HEK293 (cell line): Measurements from ENCODE around the gene AMZ1.
A peak's percentile ranks its signal among the peaks of the same experiment; 100 is the strongest.

Experiments
- BCL11B ChIP-seq: fragments of 450-650 bp; formaldehyde crosslinking; IDR thresholded peaks from 2 replicates; pipeline ENCODE4 v1.5.1; 2016; ENCODE audit warnings: low read depth, missing biosample characterization, missing genetic modification characterization
- HIC1 ChIP-seq: fragments of 450-650 bp; formaldehyde crosslinking; IDR thresholded peaks from 2 replicates; pipeline ENCODE4 v1.5.1; 2016; ENCODE audit warnings: missing biosample characterization, missing genetic modification characterization
- HOXD13 ChIP-seq: sonication (generic); formaldehyde crosslinking; IDR thresholded peaks from 2 replicates; pipeline ENCODE4 v1.8.0; 2022; ENCODE audit warnings: missing genetic modification reagents, borderline replicate concordance
- KLF1 ChIP-seq: fragments of 450-650 bp; formaldehyde crosslinking; IDR thresholded peaks from 2 replicates; pipeline ENCODE4 v1.5.1; 2016; ENCODE audit warnings: missing biosample characterization, missing genetic modification characterization
- OSR2 ChIP-seq: fragments of 450-650 bp; formaldehyde crosslinking; IDR thresholded peaks from 2 replicates; pipeline ENCODE4 v1.5.1; 2016; ENCODE audit warnings: missing biosample characterization, missing genetic modification characterization
- SP7 ChIP-seq: fragments of 450-650 bp; formaldehyde crosslinking; IDR thresholded peaks from 2 replicates; pipeline ENCODE4 v1.5.1; 2016; ENCODE audit warnings: missing biosample characterization, missing genetic modification characterization
- TCF7L2 ChIP-seq: IDR thresholded peaks from 2 replicates; pipeline ENCODE4 v1.6.1; 2011; ENCODE audit warnings: low read depth, mild to moderate bottlenecking, inconsistent platforms, low read length, moderate library complexity, borderline replicate concordance
- YY1 ChIP-seq: fragments of 450-650 bp; formaldehyde crosslinking; IDR thresholded peaks from 2 replicates; pipeline ENCODE4 v1.5.1; 2018; ENCODE audit warnings: missing biosample characterization, missing genetic modification characterization
- ZBTB26 ChIP-seq: fragments of 450-650 bp; formaldehyde crosslinking; optimal IDR thresholded peaks from 2 replicates; pipeline ENCODE3; 2016; ENCODE audit warnings: missing biosample characterization, mild to moderate bottlenecking, missing genetic modification characterization
- ZNF114 ChIP-seq: fragments of 450-650 bp; formaldehyde crosslinking; IDR thresholded peaks from 2 replicates; pipeline ENCODE4 v1.5.0; 2017; ENCODE audit warnings: missing biosample characterization, missing genetic modification characterization
- ZNF132 ChIP-seq: fragments of 450-650 bp; formaldehyde crosslinking; IDR thresholded peaks from 2 replicates; pipeline ENCODE4 v1.5.1; 2017; ENCODE audit warnings: missing biosample characterization, missing genetic modification characterization, borderline replicate concordance
- ZNF146 ChIP-seq: fragments of 450-650 bp; formaldehyde crosslinking; IDR thresholded peaks from 2 replicates; pipeline ENCODE4 v1.5.1; 2016; ENCODE audit warnings: missing biosample characterization, missing genetic modification characterization
- ZNF169 ChIP-seq: fragments of 450-650 bp; formaldehyde crosslinking; IDR thresholded peaks from 2 replicates; pipeline ENCODE4 v1.5.1; 2016; ENCODE audit warnings: missing biosample characterization, missing genetic modification characterization
- ZNF239 ChIP-seq: fragments of 450-650 bp; formaldehyde crosslinking; IDR thresholded peaks from 2 replicates; pipeline ENCODE4 v1.5.1; 2016; ENCODE audit warnings: missing biosample characterization, missing genetic modification characterization
- ZNF324 ChIP-seq: fragments of 450-650 bp; formaldehyde crosslinking; IDR thresholded peaks from 2 replicates; pipeline ENCODE4 v1.5.1; 2016; ENCODE audit warnings: missing biosample characterization, missing genetic modification characterization
- ZNF600 ChIP-seq: fragments of 450-650 bp; formaldehyde crosslinking; IDR thresholded peaks from 2 replicates; pipeline ENCODE4 v1.5.1; 2016; ENCODE audit warnings: missing biosample characterization, missing genetic modification characterization
- ZNF639 ChIP-seq: fragments of 450-650 bp; formaldehyde crosslinking; IDR thresholded peaks from 2 replicates; pipeline ENCODE4 v1.5.1; 2016; ENCODE audit warnings: missing biosample characterization, missing genetic modification characterization
- ZNF664 ChIP-seq: fragments of 450-650 bp; formaldehyde crosslinking; IDR thresholded peaks from 2 replicates; pipeline ENCODE4 v1.5.1; 2016; ENCODE audit warnings: missing biosample characterization, missing genetic modification characterization
- ZNF701 ChIP-seq: fragments of 450-650 bp; formaldehyde crosslinking; IDR thresholded peaks from 2 replicates; pipeline ENCODE4 v1.5.1; 2016; ENCODE audit warnings: missing biosample characterization, missing genetic modification characterization
- ZNF707 ChIP-seq: fragments of 450-650 bp; formaldehyde crosslinking; IDR thresholded peaks from 2 replicates; pipeline ENCODE4 v1.5.1; 2016; ENCODE audit warnings: missing biosample characterization, missing genetic modification characterization
- ZNF792 ChIP-seq: fragments of 450-650 bp; formaldehyde crosslinking; IDR thresholded peaks from 2 replicates; pipeline ENCODE4 v1.5.1; 2016; ENCODE audit warnings: missing biosample characterization, missing genetic modification characterization
- ZSCAN30 ChIP-seq: fragments of 450-650 bp; IDR thresholded peaks from 2 replicates; pipeline ENCODE4 v1.5.1; 2018; ENCODE audit warnings: missing biosample characterization, mild to moderate bottlenecking, missing genetic modification characterization, moderate library complexity
- TF ChIP-seq, protein P1 (sequence below): fragments of 450-650 bp; formaldehyde crosslinking; IDR thresholded peaks from 2 replicates; pipeline ENCODE4 v1.5.1; 2016; ENCODE audit warnings: missing biosample characterization, missing genetic modification characterization
- TF ChIP-seq, protein P2 (sequence below): fragments of 450-650 bp; formaldehyde crosslinking; IDR thresholded peaks from 2 replicates; pipeline ENCODE4 v1.5.1; 2016; ENCODE audit warnings: missing biosample characterization, missing genetic modification characterization
- TF ChIP-seq, protein P3 (sequence below): fragments of 450-650 bp; formaldehyde crosslinking; IDR thresholded peaks from 2 replicates; pipeline ENCODE4 v1.5.1; 2016; ENCODE audit warnings: missing biosample characterization, missing genetic modification characterization
- TF ChIP-seq, protein P4 (sequence below): fragments of 450-650 bp; formaldehyde crosslinking; IDR thresholded peaks from 2 replicates; pipeline ENCODE4 v1.5.1; 2016; ENCODE audit warnings: missing biosample characterization, missing genetic modification characterization
- TF ChIP-seq, protein P5 (sequence below): fragments of 450-650 bp; formaldehyde crosslinking; IDR thresholded peaks from 2 replicates; pipeline ENCODE4 v1.5.1; 2016; ENCODE audit warnings: missing biosample characterization, missing genetic modification characterization

AMZ1 gene

DNA sequence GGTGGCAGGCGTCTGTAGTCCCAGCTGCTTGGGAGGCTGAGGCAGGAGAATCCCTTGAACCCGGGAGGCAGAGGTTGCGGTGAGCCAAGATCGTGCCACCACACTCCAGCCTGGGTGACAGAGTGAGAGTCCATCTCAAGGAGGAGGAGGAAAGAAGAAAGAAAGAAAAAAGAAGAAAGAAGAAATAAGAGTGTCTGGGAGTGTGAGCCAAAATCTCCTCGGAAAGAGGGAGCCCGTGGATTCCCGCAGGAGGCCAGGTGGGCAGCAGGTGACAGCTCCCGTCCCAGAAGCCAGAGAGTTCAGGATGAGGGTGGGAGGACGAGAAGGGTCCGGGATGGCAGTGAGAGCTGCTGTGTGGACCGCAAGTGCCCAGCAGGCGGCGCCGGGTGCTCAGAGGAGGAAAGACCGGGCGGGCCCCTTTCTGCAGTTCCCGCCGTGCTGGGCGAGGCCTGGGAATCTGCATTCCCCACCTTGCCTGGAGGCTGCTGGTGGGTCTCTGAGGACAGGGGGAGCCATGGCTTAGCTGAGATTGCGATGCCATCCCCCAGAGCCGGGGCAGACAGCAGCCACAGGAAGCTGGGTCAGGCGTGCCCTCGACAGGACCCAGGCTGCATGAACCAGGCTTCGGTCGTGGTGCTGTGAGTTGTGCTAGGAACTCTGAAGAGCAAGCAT is 17.1 kb upstream of the AMZ1 start (continued):
- TF ChIP-seq, protein P1, sequence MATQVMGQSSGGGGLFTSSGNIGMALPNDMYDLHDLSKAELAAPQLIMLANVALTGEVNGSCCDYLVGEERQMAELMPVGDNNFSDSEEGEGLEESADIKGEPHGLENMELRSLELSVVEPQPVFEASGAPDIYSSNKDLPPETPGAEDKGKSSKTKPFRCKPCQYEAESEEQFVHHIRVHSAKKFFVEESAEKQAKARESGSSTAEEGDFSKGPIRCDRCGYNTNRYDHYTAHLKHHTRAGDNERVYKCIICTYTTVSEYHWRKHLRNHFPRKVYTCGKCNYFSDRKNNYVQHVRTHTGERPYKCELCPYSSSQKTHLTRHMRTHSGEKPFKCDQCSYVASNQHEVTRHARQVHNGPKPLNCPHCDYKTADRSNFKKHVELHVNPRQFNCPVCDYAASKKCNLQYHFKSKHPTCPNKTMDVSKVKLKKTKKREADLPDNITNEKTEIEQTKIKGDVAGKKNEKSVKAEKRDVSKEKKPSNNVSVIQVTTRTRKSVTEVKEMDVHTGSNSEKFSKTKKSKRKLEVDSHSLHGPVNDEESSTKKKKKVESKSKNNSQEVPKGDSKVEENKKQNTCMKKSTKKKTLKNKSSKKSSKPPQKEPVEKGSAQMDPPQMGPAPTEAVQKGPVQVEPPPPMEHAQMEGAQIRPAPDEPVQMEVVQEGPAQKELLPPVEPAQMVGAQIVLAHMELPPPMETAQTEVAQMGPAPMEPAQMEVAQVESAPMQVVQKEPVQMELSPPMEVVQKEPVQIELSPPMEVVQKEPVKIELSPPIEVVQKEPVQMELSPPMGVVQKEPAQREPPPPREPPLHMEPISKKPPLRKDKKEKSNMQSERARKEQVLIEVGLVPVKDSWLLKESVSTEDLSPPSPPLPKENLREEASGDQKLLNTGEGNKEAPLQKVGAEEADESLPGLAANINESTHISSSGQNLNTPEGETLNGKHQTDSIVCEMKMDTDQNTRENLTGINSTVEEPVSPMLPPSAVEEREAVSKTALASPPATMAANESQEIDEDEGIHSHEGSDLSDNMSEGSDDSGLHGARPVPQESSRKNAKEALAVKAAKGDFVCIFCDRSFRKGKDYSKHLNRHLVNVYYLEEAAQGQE (tag by site-specific recombination), result no peak
- TF ChIP-seq ZNF146 (tag by site-specific recombination) (no peak), ZNF239 (tag by site-specific recombination) (no peak), ZBTB26 (tag by site-specific recombination) (peak; percentile 15), ZNF701 (no peak), ZNF114 (no peak), ZNF639 (tag by site-specific recombination) (no peak), HOXD13 (no peak), ZSCAN30 (tag by site-specific recombination) (peak; percentile 64; the same call in 1 of the 2 replicates), YY1 (no peak), SP7 (tag by site-specific recombination) (0 out of 2 replicates have a peak, but pooled peaks have one; percentile 30), ZNF792 (tag by site-specific recombination) (no peak), ZNF600 (peak; percentile 68; the same call in 1 of the 2 replicates), TCF7L2 (no peak), ZNF664 (tag by site-specific recombination) (no peak), ZNF132 (tag by site-specific recombination) (no peak), ZNF324 (no peak), OSR2 (tag by site-specific recombination) (no peak), KLF1 (tag by site-specific recombination) (peak; percentile 34; the same call in 1 of the 2 replicates), ZNF169 (tag by site-specific recombination) (no peak), HIC1 (tag by site-specific recombination) (no peak), ZNF707 (no peak), BCL11B (tag by site-specific recombination) (no peak)
- TF ChIP-seq, protein P2, sequence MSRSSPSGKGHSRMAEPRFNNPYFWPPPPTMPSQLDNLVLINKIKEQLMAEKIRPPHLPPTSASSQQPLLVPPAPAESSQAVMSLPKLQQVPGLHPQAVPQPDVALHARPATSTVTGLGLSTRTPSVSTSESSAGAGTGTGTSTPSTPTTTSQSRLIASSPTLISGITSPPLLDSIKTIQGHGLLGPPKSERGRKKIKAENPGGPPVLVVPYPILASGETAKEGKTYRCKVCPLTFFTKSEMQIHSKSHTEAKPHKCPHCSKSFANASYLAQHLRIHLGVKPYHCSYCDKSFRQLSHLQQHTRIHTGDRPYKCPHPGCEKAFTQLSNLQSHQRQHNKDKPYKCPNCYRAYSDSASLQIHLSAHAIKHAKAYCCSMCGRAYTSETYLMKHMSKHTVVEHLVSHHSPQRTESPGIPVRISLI, result no peak
- TF ChIP-seq, protein P3, sequence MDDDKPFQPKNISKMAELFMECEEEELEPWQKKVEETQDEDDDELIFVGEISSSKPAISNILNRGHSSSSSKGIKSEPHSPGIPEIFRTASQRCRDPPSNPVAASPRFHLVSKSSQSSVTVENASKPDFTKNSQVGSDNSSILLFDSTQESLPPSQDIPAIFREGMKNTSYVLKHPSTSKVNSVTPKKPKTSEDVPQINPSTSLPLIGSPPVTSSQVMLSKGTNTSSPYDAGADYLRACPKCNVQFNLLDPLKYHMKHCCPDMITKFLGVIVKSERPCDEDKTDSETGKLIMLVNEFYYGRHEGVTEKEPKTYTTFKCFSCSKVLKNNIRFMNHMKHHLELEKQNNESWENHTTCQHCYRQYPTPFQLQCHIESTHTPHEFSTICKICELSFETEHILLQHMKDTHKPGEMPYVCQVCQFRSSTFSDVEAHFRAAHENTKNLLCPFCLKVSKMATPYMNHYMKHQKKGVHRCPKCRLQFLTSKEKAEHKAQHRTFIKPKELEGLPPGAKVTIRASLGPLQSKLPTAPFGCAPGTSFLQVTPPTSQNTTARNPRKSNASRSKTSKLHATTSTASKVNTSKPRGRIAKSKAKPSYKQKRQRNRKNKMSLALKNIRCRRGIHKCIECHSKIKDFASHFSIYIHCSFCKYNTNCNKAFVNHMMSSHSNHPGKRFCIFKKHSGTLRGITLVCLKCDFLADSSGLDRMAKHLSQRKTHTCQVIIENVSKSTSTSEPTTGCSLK (tag by site-specific recombination), result no peak
- TF ChIP-seq, protein P4, sequence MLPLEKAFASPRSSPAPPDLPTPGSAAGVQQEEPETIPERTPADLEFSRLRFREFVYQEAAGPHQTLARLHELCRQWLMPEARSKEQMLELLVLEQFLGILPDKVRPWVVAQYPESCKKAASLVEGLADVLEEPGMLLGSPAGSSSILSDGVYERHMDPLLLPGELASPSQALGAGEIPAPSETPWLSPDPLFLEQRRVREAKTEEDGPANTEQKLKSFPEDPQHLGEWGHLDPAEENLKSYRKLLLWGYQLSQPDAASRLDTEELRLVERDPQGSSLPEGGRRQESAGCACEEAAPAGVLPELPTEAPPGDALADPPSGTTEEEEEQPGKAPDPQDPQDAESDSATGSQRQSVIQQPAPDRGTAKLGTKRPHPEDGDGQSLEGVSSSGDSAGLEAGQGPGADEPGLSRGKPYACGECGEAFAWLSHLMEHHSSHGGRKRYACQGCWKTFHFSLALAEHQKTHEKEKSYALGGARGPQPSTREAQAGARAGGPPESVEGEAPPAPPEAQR (tag by site-specific recombination), result no peak
- TF ChIP-seq, protein P5, sequence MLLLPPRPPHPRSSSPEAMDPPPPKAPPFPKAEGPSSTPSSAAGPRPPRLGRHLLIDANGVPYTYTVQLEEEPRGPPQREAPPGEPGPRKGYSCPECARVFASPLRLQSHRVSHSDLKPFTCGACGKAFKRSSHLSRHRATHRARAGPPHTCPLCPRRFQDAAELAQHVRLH (tag by site-specific recombination), result 0 out of 2 replicates have a peak, but pooled peaks have one; percentile 40
